Middle frontal gyrus (tissue), 1 donor: ENCODE measurements around the gene HEXA.
A peak's percentile ranks its signal among the peaks of the same experiment; 100 is the strongest.
"Not testable (repeated sequence)": the region's sequence is repeated elsewhere in the genome, so short reads cannot be mapped to it uniquely, and the experiment has no call there.

Experiments
- DNase-seq: peaks from one replicate; pipeline ENCODE4 v3.0.0-alpha.2; 2015; ENCODE audit warnings: low spot score; ENCODE audit errors: extremely low spot score

HEXA gene

GRCh38 chr15:72375846-72376581 is at the start of gene HEXA:
Gene HEXA, minus strand, starts transcription at chr15:72376014. Its CDS starts 42 bp downstream, at chr15:72375972.
- peak; percentile 85 for DNase-seq

- no peak for DNase-seq
Observed at GRCh38 chr15:72423256-72423655, 47.4 kb upstream of the HEXA start.

GRCh38 chr15:72421484-72421883 is 45.7 kb upstream of the HEXA start:
- no peak for DNase-seq

- no peak for DNase-seq
Observed at GRCh38 chr15:72420576-72420975, 44.8 kb upstream of the HEXA start.

GRCh38 chr15:72419768-72420167 is 44.0 kb upstream of the HEXA start:
- not testable (repeated sequence) for DNase-seq

- DNase-seq, result no peak
Observed at GRCh38 chr15:72415304-72415703, 39.5 kb upstream of the HEXA start.

GRCh38 chr15:72413337-72413736 is 37.5 kb upstream of the HEXA start:
- not testable (repeated sequence) for DNase-seq

GRCh38 chr15:72411544-72411943 is 35.7 kb upstream of the HEXA start:
- no peak for DNase-seq

- DNase-seq, result no peak
Observed at GRCh38 chr15:72411111-72411510, 35.3 kb upstream of the HEXA start.

GRCh38 chr15:72406936-72407335 is 31.1 kb upstream of the HEXA start:
- no peak for DNase-seq

GRCh38 chr15:72404841-72405240 is 29.0 kb upstream of the HEXA start:
- no peak for DNase-seq

GRCh38 chr15:72404356-72404755 is 28.5 kb upstream of the HEXA start:
- no peak for DNase-seq

GRCh38 chr15:72402726-72403125 is 26.9 kb upstream of the HEXA start:
- DNase-seq, result no peak

- DNase-seq, result no peak
Observed at GRCh38 chr15:72398648-72399047, 22.8 kb upstream of the HEXA start.

- no peak for DNase-seq
Observed at GRCh38 chr15:72397796-72398588, 22.2 kb upstream of the HEXA start, which contains the start of gene TMEM202. Gene TMEM202, plus strand, starts transcription at chr15:72398305. Its CDS starts 22 bp downstream, at chr15:72398327.

- DNase-seq, result not testable (repeated sequence)
Observed at GRCh38 chr15:72396331-72396730, 20.5 kb upstream of the HEXA start.

- DNase-seq, result no peak
Observed at GRCh38 chr15:72389231-72389630, 13.4 kb upstream of the HEXA start.

GRCh38 chr15:72387741-72388140 is 11.9 kb upstream of the HEXA start:
- no peak for DNase-seq

GRCh38 chr15:72382146-72382545 is 6.3 kb upstream of the HEXA start:
- no peak for DNase-seq

GRCh38 chr15:72380743-72381142 is 4.9 kb upstream of the HEXA start:
- no peak for DNase-seq

- no peak for DNase-seq
Observed at GRCh38 chr15:72379856-72380430, 4.1 kb upstream of the HEXA start.

GRCh38 chr15:72379106-72379505 is 3.3 kb upstream of the HEXA start:
- not testable (repeated sequence) for DNase-seq
